Transverse colon (tissue), 4 donors: ENCODE measurements around the gene CDC42EP1.

Experiments used
- EP300 ChIP-seq: sonication (generic); formaldehyde crosslinking; IDR thresholded peaks from one replicate; pipeline ENCODE4 v1.6.1; 2017; ENCODE audit warnings: antibody characterized with exemption, low read depth
- POLR2AphosphoS5 ChIP-seq, 3 donors: sonication (generic); formaldehyde crosslinking; IDR thresholded peaks; one replicate each; pipeline ENCODE4 v1.6.1; 2016; ENCODE audit warnings: antibody characterized with exemption in 3 of 3
- TF ChIP-seq, protein P1 (sequence below), 5 experiments: fragments of 200-600 bp in 3 of 5; fragments of 450-650 bp in 2 of 5; sonication (generic) in 3 of 5; IDR thresholded peaks; 1 replicate in 2 of 5; 2 replicates in 3 of 5; pipeline ENCODE4 v1.5.1; 2016 to 2017; ENCODE audit warnings: antibody characterized with exemption in 5 of 5, inconsistent platforms in 3 of 5, mild to moderate bottlenecking in 2 of 5, moderate library complexity in 1 of 5

DNA sequence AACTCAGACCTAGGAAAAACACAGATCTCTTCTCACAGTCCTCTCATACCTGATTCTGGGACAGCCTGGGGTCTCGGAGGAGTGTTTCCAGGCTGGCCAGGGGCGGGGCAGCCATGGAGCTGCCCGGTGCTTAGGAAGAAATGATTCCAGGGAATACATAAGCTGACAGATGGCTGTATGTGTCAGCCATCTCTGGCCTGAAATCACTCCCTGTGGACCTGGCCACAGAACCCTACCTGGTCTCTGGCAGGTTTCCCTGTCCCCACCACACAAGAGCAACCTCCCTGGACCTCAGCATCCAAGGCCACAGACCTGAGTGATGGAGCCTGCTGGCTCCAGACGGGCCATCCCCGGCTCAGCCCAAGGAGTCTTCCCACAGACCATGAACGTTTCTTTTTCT, 58.4 kb downstream of the CDC42EP1 start:
- no peak for TF ChIP-seq POLR2AphosphoS5 (IDR thresholded peaks at IDR 0.05)
- TF ChIP-seq, protein P1, sequence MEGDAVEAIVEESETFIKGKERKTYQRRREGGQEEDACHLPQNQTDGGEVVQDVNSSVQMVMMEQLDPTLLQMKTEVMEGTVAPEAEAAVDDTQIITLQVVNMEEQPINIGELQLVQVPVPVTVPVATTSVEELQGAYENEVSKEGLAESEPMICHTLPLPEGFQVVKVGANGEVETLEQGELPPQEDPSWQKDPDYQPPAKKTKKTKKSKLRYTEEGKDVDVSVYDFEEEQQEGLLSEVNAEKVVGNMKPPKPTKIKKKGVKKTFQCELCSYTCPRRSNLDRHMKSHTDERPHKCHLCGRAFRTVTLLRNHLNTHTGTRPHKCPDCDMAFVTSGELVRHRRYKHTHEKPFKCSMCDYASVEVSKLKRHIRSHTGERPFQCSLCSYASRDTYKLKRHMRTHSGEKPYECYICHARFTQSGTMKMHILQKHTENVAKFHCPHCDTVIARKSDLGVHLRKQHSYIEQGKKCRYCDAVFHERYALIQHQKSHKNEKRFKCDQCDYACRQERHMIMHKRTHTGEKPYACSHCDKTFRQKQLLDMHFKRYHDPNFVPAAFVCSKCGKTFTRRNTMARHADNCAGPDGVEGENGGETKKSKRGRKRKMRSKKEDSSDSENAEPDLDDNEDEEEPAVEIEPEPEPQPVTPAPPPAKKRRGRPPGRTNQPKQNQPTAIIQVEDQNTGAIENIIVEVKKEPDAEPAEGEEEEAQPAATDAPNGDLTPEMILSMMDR (IDR thresholded peaks at IDR 0.05) = no peak
- TF ChIP-seq EP300 = no peak
